ENCODE measurements around the gene TMEM207. TPM values are rescaled to one million over a fixed set of nuclear protein-coding genes. Genes with fewer than 3 reads are reported as not detected.

TMEM207 gene
- total RNA-seq = not detected in 3 replicates

GRCh38 chr3:190449801-190450200 lies at the start of gene TMEM207:
TSS of gene TMEM207 (minus strand) at chr3:190449901. CDS start at chr3:190449809, 92 bp downstream.
- H3K9me3 Mint-ChIP-seq = no peaks in the 10 kb centered on the region
- no peaks in the 10 kb centered on the region for H3K36me3 Mint-ChIP-seq
- no peaks in the 10 kb centered on the region for H3K27me3 Mint-ChIP-seq (ENCODE audit: low read depth)
- H3K4me1 Mint-ChIP-seq = peaks cover 16% of the 10 kb centered on the region
- no peak for DNase-seq (ENCODE audit: low spot score in 2 of 2, unreplicated experiment in 2 of 2)
- H3K4me3 Mint-ChIP-seq = no peak within 1 kb of the TSS
- TF ChIP-seq CTCF (IDR thresholded peaks at IDR 0.05; ENCODE audit: unreplicated experiment) = no peak
- H3K27ac Mint-ChIP-seq = no peak within 1 kb of the TSS

GRCh38 chr3:190499122-190499521 lies 49.4 kb upstream of the TMEM207 start:
- TF ChIP-seq CTCF (IDR thresholded peaks at IDR 0.05; ENCODE audit: unreplicated experiment) = no peak
- H3K36me3 Mint-ChIP-seq = no peaks in the 10 kb centered on the region
- no peak overlapping the region for H3K4me3 Mint-ChIP-seq
- H3K9me3 Mint-ChIP-seq = peaks cover 4% of the 10 kb centered on the region
- H3K4me1 Mint-ChIP-seq = peaks cover 2% of the 10 kb centered on the region
- no peaks in the 10 kb centered on the region for H3K27me3 Mint-ChIP-seq (ENCODE audit: low read depth)
- no peak for DNase-seq (ENCODE audit: low spot score in 2 of 2, unreplicated experiment in 2 of 2)
- no peak overlapping the region for H3K27ac Mint-ChIP-seq

GRCh38 chr3:190498293-190498692 lies 48.6 kb upstream of the TMEM207 start:
- Mint-ChIP-seq H3K4me3 (no peak overlapping the region), H3K9me3 (peaks cover 4% of the 10 kb centered on the region), H3K36me3 (no peaks in the 10 kb centered on the region), H3K27ac (no peak overlapping the region), H3K4me1 (peaks cover 2% of the 10 kb centered on the region), H3K27me3 (ENCODE audit: low read depth) (no peaks in the 10 kb centered on the region)
- TF ChIP-seq CTCF (IDR thresholded peaks at IDR 0.05; ENCODE audit: unreplicated experiment) = no peak
- no peak for DNase-seq (ENCODE audit: low spot score in 2 of 2, unreplicated experiment in 2 of 2)

- no peak for DNase-seq (ENCODE audit: low spot score in 2 of 2, unreplicated experiment in 2 of 2)
- no peak for TF ChIP-seq CTCF (IDR thresholded peaks at IDR 0.05; ENCODE audit: unreplicated experiment)
- Mint-ChIP-seq H3K4me1 (peaks cover 2% of the 10 kb centered on the region), H3K27ac (no peak overlapping the region), H3K27me3 (ENCODE audit: low read depth) (no peaks in the 10 kb centered on the region), H3K36me3 (no peaks in the 10 kb centered on the region), H3K9me3 (peaks cover 4% of the 10 kb centered on the region), H3K4me3 (no peak overlapping the region)
Observed at GRCh38 chr3:190497811-190498210, 48.1 kb upstream of the TMEM207 start.

- no peaks in the 10 kb centered on the region for H3K27me3 Mint-ChIP-seq (ENCODE audit: low read depth)
- TF ChIP-seq CTCF (IDR thresholded peaks at IDR 0.05; ENCODE audit: unreplicated experiment) = no peak
- H3K9me3 Mint-ChIP-seq = peaks cover 4% of the 10 kb centered on the region
- peaks cover 2% of the 10 kb centered on the region for H3K4me1 Mint-ChIP-seq
- no peak overlapping the region for H3K27ac Mint-ChIP-seq
- no peak for DNase-seq (ENCODE audit: low spot score in 2 of 2, unreplicated experiment in 2 of 2)
- H3K36me3 Mint-ChIP-seq = no peaks in the 10 kb centered on the region
- no peak overlapping the region for H3K4me3 Mint-ChIP-seq
Observed at GRCh38 chr3:190496859-190497258, 47.2 kb upstream of the TMEM207 start.

- Mint-ChIP-seq H3K27ac (no peak overlapping the region), H3K4me3 (no peak overlapping the region), H3K27me3 (ENCODE audit: low read depth) (peaks cover 4% of the 10 kb centered on the region), H3K9me3 (peaks cover 3% of the 10 kb centered on the region), H3K36me3 (no peaks in the 10 kb centered on the region), H3K4me1 (peaks cover 2% of the 10 kb centered on the region)
- no peak for TF ChIP-seq CTCF (IDR thresholded peaks at IDR 0.05; ENCODE audit: unreplicated experiment)
- DNase-seq (ENCODE audit: low spot score in 2 of 2, unreplicated experiment in 2 of 2) = no peak
Observed at GRCh38 chr3:190495796-190496195, 46.1 kb upstream of the TMEM207 start.

All from mesothelial cell of epicardium (in vitro differentiated cells).